GM10248 (cell line): ENCODE data around the gene SDK2.

ENCODE experiments used
- CTCF ChIA-PET: fragments of 300-600 bp; sonication (Branson Sonifier 250); formaldehyde crosslinking; extraction: SDS; loops from one replicate; lab custom pipeline; 2021; ENCODE audit warnings: antibody characterized with exemption; lab: Yijun Ruan, JAX
- POLR2A ChIA-PET: fragments of 350-650 bp; sonication (Branson Sonifier 250); formaldehyde crosslinking; extraction: SDS; loops from one replicate; lab custom pipeline; 2020; ENCODE audit warnings: antibody characterized with exemption; lab: Yijun Ruan, JAX
- DNase-seq: peaks from one replicate; pipeline ENCODE4 v3.0.0; 2012; ENCODE audit errors: extremely low spot score
- TF ChIP-seq, protein P1 (sequence below): IDR thresholded peaks from 2 replicates; pipeline ENCODE4 v1.5.1; 2012; ENCODE audit warnings: mild to moderate bottlenecking, low read depth; ENCODE audit errors: extremely low read depth, missing control alignments, control extremely low read depth

The SDK2 gene

DNA sequence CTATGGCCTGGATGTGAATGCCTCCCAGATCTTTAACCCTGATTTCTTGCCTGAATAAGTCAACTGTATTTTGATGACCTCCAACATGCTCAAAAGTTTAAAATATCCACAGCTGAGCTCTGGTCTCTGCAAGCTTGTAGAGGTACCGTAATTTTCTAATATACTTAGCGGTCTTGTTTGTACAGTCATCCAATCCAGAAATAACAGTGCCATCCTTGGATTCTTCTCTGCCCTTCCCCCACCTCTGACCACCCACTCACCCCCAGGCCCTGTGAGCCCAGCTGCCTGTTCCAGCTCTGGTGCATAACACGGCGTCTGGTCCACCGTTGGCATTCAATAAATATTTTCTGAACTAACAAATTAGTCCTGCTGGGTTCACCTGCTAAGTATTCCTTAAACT lies 113.1 kb downstream of the SDK2 start:
- CTCF ChIA-PET = interaction anchor here (0.9 kb wide), 1 partner anchor 15 kb away, joined by 3 read pairs; no protein-coding TSS in a partner anchor
- TF ChIP-seq, protein P1, sequence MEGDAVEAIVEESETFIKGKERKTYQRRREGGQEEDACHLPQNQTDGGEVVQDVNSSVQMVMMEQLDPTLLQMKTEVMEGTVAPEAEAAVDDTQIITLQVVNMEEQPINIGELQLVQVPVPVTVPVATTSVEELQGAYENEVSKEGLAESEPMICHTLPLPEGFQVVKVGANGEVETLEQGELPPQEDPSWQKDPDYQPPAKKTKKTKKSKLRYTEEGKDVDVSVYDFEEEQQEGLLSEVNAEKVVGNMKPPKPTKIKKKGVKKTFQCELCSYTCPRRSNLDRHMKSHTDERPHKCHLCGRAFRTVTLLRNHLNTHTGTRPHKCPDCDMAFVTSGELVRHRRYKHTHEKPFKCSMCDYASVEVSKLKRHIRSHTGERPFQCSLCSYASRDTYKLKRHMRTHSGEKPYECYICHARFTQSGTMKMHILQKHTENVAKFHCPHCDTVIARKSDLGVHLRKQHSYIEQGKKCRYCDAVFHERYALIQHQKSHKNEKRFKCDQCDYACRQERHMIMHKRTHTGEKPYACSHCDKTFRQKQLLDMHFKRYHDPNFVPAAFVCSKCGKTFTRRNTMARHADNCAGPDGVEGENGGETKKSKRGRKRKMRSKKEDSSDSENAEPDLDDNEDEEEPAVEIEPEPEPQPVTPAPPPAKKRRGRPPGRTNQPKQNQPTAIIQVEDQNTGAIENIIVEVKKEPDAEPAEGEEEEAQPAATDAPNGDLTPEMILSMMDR = no peak
- no peak for DNase-seq
- POLR2A ChIA-PET = no interaction called here

DNA sequence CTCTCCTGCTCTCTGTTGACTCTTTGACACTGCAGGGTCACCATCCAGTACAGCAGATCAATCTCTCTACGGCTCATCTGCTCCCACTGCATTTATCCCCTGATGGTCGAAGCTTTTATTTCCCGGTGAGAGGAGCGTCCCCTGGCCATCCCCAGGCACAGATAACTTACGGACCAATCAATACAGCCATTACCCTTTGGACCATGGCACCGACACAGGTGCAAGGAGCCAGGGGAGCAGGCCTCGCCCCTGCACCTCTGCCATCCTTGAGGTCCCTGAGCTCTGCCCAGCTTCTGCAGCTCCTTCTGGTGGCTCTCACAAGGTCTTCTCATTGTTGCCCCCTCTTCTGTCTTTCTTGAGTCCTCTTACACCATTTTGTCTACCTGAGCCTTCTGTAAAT lies 115.6 kb downstream of the SDK2 start:
- ChIA-PET POLR2A (no interaction called here), CTCF (interaction anchor here (0.7 kb wide), 1 partner anchor 15 kb away, joined by 3 read pairs; no protein-coding TSS in a partner anchor)
- DNase-seq = no peak
- TF ChIP-seq, protein P1 = no peak

DNA sequence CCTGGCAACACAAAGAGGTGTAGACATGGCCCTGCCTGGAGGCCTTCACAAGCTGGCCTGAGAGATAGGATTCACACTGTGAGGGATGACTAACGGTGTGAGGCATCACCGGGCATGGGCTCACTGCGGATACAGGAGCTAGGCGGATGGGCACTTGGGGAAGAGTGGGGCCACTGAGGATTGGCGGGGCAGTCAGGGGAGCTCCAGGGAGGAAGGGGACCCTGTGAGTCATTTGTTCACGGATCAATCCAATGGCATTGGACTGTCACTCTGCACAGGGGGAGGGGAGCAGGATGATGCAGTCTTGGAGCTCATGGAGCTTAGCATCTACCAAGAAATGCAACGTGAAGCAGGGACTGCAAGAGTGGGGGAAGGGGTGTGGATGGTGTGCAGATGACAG lies 117.3 kb downstream of the SDK2 start:
- no peak for DNase-seq
- ChIA-PET CTCF (no interaction called here), POLR2A (no interaction called here)
- TF ChIP-seq, protein P1 = no peak

DNA sequence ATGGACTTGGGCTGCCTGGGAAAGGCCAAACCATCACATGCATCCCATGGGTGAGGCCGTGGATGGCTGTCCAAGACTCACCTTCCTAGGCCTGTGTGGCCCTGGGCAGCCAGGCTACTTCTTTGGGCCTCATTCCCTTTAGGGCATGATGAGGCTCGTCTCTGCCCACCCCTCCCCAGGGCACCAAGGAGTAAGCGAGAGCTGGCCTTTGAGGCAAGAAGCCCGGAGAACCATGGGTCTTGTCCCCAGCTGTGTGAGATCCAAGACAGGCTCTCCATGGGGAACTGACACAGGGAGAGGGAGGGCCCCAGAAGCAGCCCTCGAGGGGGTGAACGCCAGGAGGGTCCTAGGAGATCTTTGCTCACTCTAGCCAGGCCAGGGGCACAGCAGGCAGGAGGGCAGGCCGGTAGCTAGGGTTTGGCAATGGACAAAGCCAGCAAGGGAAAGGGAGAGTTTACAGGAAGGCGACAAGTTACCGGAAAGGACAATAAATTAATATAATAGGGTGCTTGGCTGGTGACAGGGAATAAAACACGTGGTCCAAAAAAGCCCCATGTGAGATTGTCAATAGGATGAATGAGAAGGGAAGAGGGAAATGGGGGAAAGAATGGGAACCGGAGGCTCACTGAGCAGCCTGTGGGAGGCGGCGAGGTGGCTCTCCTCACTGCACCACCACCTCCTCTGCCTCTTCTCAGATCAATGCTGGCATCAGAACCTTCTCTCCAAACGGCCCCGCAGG lies 119.1 kb downstream of the SDK2 start:
- no peak for DNase-seq
- POLR2A ChIA-PET = no interaction called here
- TF ChIP-seq, protein P1 = no peak
- CTCF ChIA-PET = no interaction called here

DNA sequence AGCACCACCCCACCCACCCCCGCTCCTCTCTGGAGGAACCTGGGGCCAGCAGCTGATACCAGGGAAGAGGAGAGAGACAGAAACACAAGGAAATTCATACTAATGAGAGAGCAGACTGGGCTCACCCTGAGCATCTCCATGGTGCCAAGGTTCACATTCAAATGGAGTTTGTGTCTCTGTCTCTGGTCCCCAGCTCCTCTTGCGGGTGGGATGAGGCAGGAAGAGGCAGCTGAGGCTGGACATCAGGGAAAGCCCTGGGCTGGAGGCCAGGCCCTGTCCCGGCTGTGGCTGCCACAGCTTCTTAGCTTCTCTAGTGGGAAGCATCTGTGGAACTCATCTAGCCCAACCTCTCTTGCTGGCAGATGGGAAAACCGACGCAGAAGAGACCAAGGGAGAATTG lies 121.5 kb downstream of the SDK2 start:
- TF ChIP-seq, protein P1 = no peak
- CTCF ChIA-PET = no interaction called here
- POLR2A ChIA-PET = no interaction called here
- no peak for DNase-seq

DNA sequence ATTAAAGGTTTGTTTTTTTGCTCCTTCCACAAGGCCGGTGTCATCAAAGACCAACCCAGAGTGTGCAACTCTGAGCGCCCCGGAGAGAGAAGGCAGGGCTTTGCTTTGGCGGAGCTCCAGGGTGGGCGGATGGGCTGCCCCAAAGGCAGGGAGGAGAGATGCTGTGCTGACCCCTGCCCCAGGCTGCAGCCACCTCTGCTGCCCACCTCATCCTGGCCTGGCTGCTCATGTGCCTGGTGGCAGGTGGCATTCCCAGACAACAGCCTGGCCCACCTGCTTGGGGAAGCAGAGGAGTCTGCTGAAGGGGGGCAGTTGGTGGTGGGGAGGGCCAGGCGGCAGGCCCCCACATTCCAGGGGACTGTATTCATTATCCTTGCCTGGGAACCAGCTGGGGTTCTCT lies 122.1 kb downstream of the SDK2 start:
- CTCF ChIA-PET = no interaction called here
- TF ChIP-seq, protein P1 = no peak
- POLR2A ChIA-PET = no interaction called here
- DNase-seq = no peak

DNA sequence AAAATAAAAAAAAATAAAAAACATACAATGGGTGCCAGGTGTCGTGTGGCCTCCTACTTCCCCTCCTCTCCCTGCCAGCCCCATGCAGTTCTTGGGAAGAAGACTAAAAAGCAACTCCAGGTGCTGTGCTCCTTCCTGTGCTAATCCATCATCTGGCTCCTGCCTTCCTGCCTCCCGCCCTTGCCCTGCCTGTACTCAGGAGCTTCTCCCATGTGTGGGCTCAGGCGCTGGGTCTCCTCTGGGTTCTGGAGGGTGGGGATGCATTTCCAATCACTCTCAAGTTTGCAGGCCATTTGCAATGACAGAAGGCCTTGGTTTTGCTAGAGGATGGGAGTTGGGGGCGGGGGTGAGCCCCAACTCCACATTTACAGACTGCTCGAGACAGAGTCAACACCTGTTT lies 122.9 kb downstream of the SDK2 start:
- DNase-seq = no peak
- CTCF ChIA-PET = no interaction called here
- TF ChIP-seq, protein P1 = no peak
- POLR2A ChIA-PET = no interaction called here
